GM12878 (cell line): Measurements from ENCODE around the gene LGALS3BP. TPM values are rescaled to one million over a fixed set of nuclear protein-coding genes. Genes with fewer than 3 reads are reported as not detected.

Source experiments
- polyA plus RNA-seq, 11 experiments: library from polyadenylated mRNA; depleted of rRNA in 4 of 11; unstranded in 6 of 11; stranded (reverse) in 5 of 11; fragments of >200 nt; fragmentation: Nextera tagmentation in 4 of 11; fragmentation: Illumina TruSeq in 1 of 11; extraction: Ambion mirVana in 4 of 11; extraction: Trizol in 1 of 11; gene quantifications; 1 replicate in 1 of 11; 2 replicates in 10 of 11; pipeline versions ENCODE4 v1.2.1 to v1.2.3, GENCODE V29; 2011 to 2016; ENCODE audit warnings: inconsistent platforms in 2 of 11, missing spikeins in 2 of 11, low read depth in 1 of 11
- total RNA-seq, 4 experiments: library from RNA; depleted of rRNA in 3 of 4; stranded (reverse); fragments of >200 nt in 3 of 4; fragmentation: Illumina TruSeq in 1 of 4; extraction: Trizol in 1 of 4; gene quantifications; 2 replicates each; pipeline versions ENCODE4 v1.2.1 to v1.2.3, GENCODE V29; 2013 to 2021

The LGALS3BP gene
- total and polyA plus RNA-seq, 10 of the 15 experiments (the other 5 are each of a cell fraction or from before 2014, with no cell fraction given): 0.52 to 5.2 (median 1.9) TPM

Other genes with a start within 250 kb of the LGALS3BP start
- gene CYTH1, start 197.7 kb downstream of the LGALS3BP start, total RNA-seq (2014; rRNA removed): 92.6 and 97.8 TPM in 2 replicates
- gene CYTH1, start 197.7 kb downstream of the LGALS3BP start, total RNA-seq (2014; rRNA removed; fragmentation: Illumina TruSeq; extraction: Trizol): 130 and 134 TPM in 2 replicates
- 165 and 167 TPM in 2 replicates for gene CYTH1, start 197.7 kb downstream of the LGALS3BP start, total RNA-seq (2021)
- gene CYTH1, start 197.7 kb downstream of the LGALS3BP start, polyA plus RNA-seq (2011; rRNA removed): 141 and 188 TPM in 2 replicates
- 160 and 179 TPM in 2 replicates for gene CYTH1, start 197.7 kb downstream of the LGALS3BP start, polyA plus RNA-seq (2014; fragmentation: Illumina TruSeq; extraction: Trizol)
- 10 to 100 TPM in 1 of 2 experiments, 1 to 10 TPM in 1; 6.6 to 11.8 TPM for gene CYTH1, start 197.7 kb downstream of the LGALS3BP start, polyA plus RNA-seq (2014; fragmentation: Nextera tagmentation; extraction: Ambion mirVana)
- 162 and 172 TPM in 2 replicates for gene CYTH1, start 197.7 kb downstream of the LGALS3BP start, polyA plus RNA-seq (2014; rRNA removed)
- 100 to 1,000 TPM; 138 to 153 TPM for gene CYTH1, start 197.7 kb downstream of the LGALS3BP start, polyA plus RNA-seq (2016; fragmentation: Nextera tagmentation; extraction: Ambion mirVana)
- 13.6 and 19.7 TPM in 2 replicates for gene USP36, start 139.1 kb downstream of the LGALS3BP start, total RNA-seq (2014; rRNA removed)
- 15.6 and 18.5 TPM in 2 replicates for gene USP36, start 139.1 kb downstream of the LGALS3BP start, total RNA-seq (2014; rRNA removed; fragmentation: Illumina TruSeq; extraction: Trizol)
- 65.7 and 72.6 TPM in 2 replicates for gene USP36, start 139.1 kb downstream of the LGALS3BP start, total RNA-seq (2021)
- gene USP36, start 139.1 kb downstream of the LGALS3BP start, polyA plus RNA-seq (2011; rRNA removed): 19.2 and 35.0 TPM in 2 replicates
- 36.0 and 43.0 TPM in 2 replicates for gene USP36, start 139.1 kb downstream of the LGALS3BP start, polyA plus RNA-seq (2014; fragmentation: Illumina TruSeq; extraction: Trizol)
- gene USP36, start 139.1 kb downstream of the LGALS3BP start, polyA plus RNA-seq (2014; fragmentation: Nextera tagmentation; extraction: Ambion mirVana): 10 to 100 TPM in 1 of 2 experiments, 1 to 10 TPM in 1; 7.2 to 12.4 TPM
- gene USP36, start 139.1 kb downstream of the LGALS3BP start, polyA plus RNA-seq (2014; rRNA removed): 33.1 and 41.6 TPM in 2 replicates
- gene USP36, start 139.1 kb downstream of the LGALS3BP start, polyA plus RNA-seq (2016; fragmentation: Nextera tagmentation; extraction: Ambion mirVana): 10 to 100 TPM; 34.1 to 34.8 TPM
- gene CEP295NL, start 76.7 kb downstream of the LGALS3BP start, total RNA-seq (2014; rRNA removed): not detected in 2 replicates
- gene CEP295NL, start 76.7 kb downstream of the LGALS3BP start, total RNA-seq (2014; rRNA removed; fragmentation: Illumina TruSeq; extraction: Trizol): not detected in 2 replicates
- not detected in 2 replicates for gene CEP295NL, start 76.7 kb downstream of the LGALS3BP start, total RNA-seq (2021)
- gene CEP295NL, start 76.7 kb downstream of the LGALS3BP start, polyA plus RNA-seq (2011; rRNA removed): not detected in 2 replicates
- not detected in 2 replicates for gene CEP295NL, start 76.7 kb downstream of the LGALS3BP start, polyA plus RNA-seq (2014; fragmentation: Illumina TruSeq; extraction: Trizol)
- gene CEP295NL, start 76.7 kb downstream of the LGALS3BP start, polyA plus RNA-seq (2014; fragmentation: Nextera tagmentation; extraction: Ambion mirVana): not detected
- not detected in 2 replicates for gene CEP295NL, start 76.7 kb downstream of the LGALS3BP start, polyA plus RNA-seq (2014; rRNA removed)
- not detected for gene CEP295NL, start 76.7 kb downstream of the LGALS3BP start, polyA plus RNA-seq (2016; fragmentation: Nextera tagmentation; extraction: Ambion mirVana)
- not detected in 2 replicates for gene TIMP2, start 54.5 kb downstream of the LGALS3BP start, total RNA-seq (2014; rRNA removed)
- not detected in 2 replicates for gene TIMP2, start 54.5 kb downstream of the LGALS3BP start, total RNA-seq (2014; rRNA removed; fragmentation: Illumina TruSeq; extraction: Trizol)
- 0.41 and 0.64 TPM in 2 replicates for gene TIMP2, start 54.5 kb downstream of the LGALS3BP start, total RNA-seq (2021)
- gene TIMP2, start 54.5 kb downstream of the LGALS3BP start, polyA plus RNA-seq (2011; rRNA removed): 0.03 TPM in 1 of 2 replicates, not detected in the other
- gene TIMP2, start 54.5 kb downstream of the LGALS3BP start, polyA plus RNA-seq (2014; fragmentation: Illumina TruSeq; extraction: Trizol): not detected in 2 replicates
- gene TIMP2, start 54.5 kb downstream of the LGALS3BP start, polyA plus RNA-seq (2014; fragmentation: Nextera tagmentation; extraction: Ambion mirVana): not detected
- gene TIMP2, start 54.5 kb downstream of the LGALS3BP start, polyA plus RNA-seq (2014; rRNA removed): not detected in 2 replicates
- gene TIMP2, start 54.5 kb downstream of the LGALS3BP start, polyA plus RNA-seq (2016; fragmentation: Nextera tagmentation; extraction: Ambion mirVana): under 1 TPM in 1 of 2 experiments, not detected in 1; 0.04 TPM
- gene CANT1, start 29.8 kb upstream of the LGALS3BP start, total RNA-seq (2014; rRNA removed): 18.6 and 20.0 TPM in 2 replicates
- gene CANT1, start 29.8 kb upstream of the LGALS3BP start, total RNA-seq (2014; rRNA removed; fragmentation: Illumina TruSeq; extraction: Trizol): 10.7 and 12.2 TPM in 2 replicates
- 48.5 and 59.2 TPM in 2 replicates for gene CANT1, start 29.8 kb upstream of the LGALS3BP start, total RNA-seq (2021)
- gene CANT1, start 29.8 kb upstream of the LGALS3BP start, polyA plus RNA-seq (2011; rRNA removed): 20.5 and 28.8 TPM in 2 replicates
- 13.6 and 18.4 TPM in 2 replicates for gene CANT1, start 29.8 kb upstream of the LGALS3BP start, polyA plus RNA-seq (2014; fragmentation: Illumina TruSeq; extraction: Trizol)
- gene CANT1, start 29.8 kb upstream of the LGALS3BP start, polyA plus RNA-seq (2014; fragmentation: Nextera tagmentation; extraction: Ambion mirVana): 1 to 10 TPM; 2.2 to 7.9 TPM
- gene CANT1, start 29.8 kb upstream of the LGALS3BP start, polyA plus RNA-seq (2014; rRNA removed): 21.8 and 23.4 TPM in 2 replicates
- gene CANT1, start 29.8 kb upstream of the LGALS3BP start, polyA plus RNA-seq (2016; fragmentation: Nextera tagmentation; extraction: Ambion mirVana): 10 to 100 TPM; 28.3 to 34.0 TPM
- 0.28 and 0.33 TPM in 2 replicates for gene C1QTNF1, start 44.2 kb upstream of the LGALS3BP start, total RNA-seq (2014; rRNA removed)
- 0.05 and 0.09 TPM in 2 replicates for gene C1QTNF1, start 44.2 kb upstream of the LGALS3BP start, total RNA-seq (2014; rRNA removed; fragmentation: Illumina TruSeq; extraction: Trizol)
- gene C1QTNF1, start 44.2 kb upstream of the LGALS3BP start, total RNA-seq (2021): 0.21 and 0.56 TPM in 2 replicates
- not detected in 2 replicates for gene C1QTNF1, start 44.2 kb upstream of the LGALS3BP start, polyA plus RNA-seq (2011; rRNA removed)
- gene C1QTNF1, start 44.2 kb upstream of the LGALS3BP start, polyA plus RNA-seq (2014; fragmentation: Illumina TruSeq; extraction: Trizol): 0.10 TPM in 1 of 2 replicates, not detected in the other
- gene C1QTNF1, start 44.2 kb upstream of the LGALS3BP start, polyA plus RNA-seq (2014; fragmentation: Nextera tagmentation; extraction: Ambion mirVana): not detected
- gene C1QTNF1, start 44.2 kb upstream of the LGALS3BP start, polyA plus RNA-seq (2014; rRNA removed): 0.46 and 1.1 TPM in 2 replicates
- under 1 TPM in 1 of 2 experiments, not detected in 1; 0.05 TPM for gene C1QTNF1, start 44.2 kb upstream of the LGALS3BP start, polyA plus RNA-seq (2016; fragmentation: Nextera tagmentation; extraction: Ambion mirVana)
- 7.0 and 10.0 TPM in 2 replicates for gene ENGASE, start 94.9 kb upstream of the LGALS3BP start, total RNA-seq (2014; rRNA removed)
- 7.2 and 8.4 TPM in 2 replicates for gene ENGASE, start 94.9 kb upstream of the LGALS3BP start, total RNA-seq (2014; rRNA removed; fragmentation: Illumina TruSeq; extraction: Trizol)
- 23.1 and 28.9 TPM in 2 replicates for gene ENGASE, start 94.9 kb upstream of the LGALS3BP start, total RNA-seq (2021)
- 13.1 and 16.5 TPM in 2 replicates for gene ENGASE, start 94.9 kb upstream of the LGALS3BP start, polyA plus RNA-seq (2011; rRNA removed)
- 1.9 and 5.1 TPM in 2 replicates for gene ENGASE, start 94.9 kb upstream of the LGALS3BP start, polyA plus RNA-seq (2014; fragmentation: Illumina TruSeq; extraction: Trizol)
- gene ENGASE, start 94.9 kb upstream of the LGALS3BP start, polyA plus RNA-seq (2014; fragmentation: Nextera tagmentation; extraction: Ambion mirVana): under 1 TPM; 0.18 to 0.35 TPM
- 20.6 and 22.1 TPM in 2 replicates for gene ENGASE, start 94.9 kb upstream of the LGALS3BP start, polyA plus RNA-seq (2014; rRNA removed)
- gene ENGASE, start 94.9 kb upstream of the LGALS3BP start, polyA plus RNA-seq (2016; fragmentation: Nextera tagmentation; extraction: Ambion mirVana): 10 to 100 TPM; 11.1 to 11.6 TPM